Measurements from ENCODE around the gene OR4F15. TPM values are rescaled to one million over a fixed set of nuclear protein-coding genes. Genes with fewer than 3 reads are reported as not detected.
"Not testable (repeated sequence)": the region's sequence is repeated elsewhere in the genome, so short reads cannot be mapped to it uniquely, and the experiment has no call there.

Gene OR4F15
- total RNA-seq, 1 experiment from 2014 or later: 0.66 TPM

- H3K27me3 ChIP-seq (replicated peaks); H3K4me1 ChIP-seq (replicated peaks); DNase-seq (ENCODE audit: low read depth in 1 of 2, low spot score in 2 of 2); H3K36me3 ChIP-seq; H3K4me3 ChIP-seq; H3K27ac ChIP-seq; H3K9me3 ChIP-seq (replicated peaks): not testable (repeated sequence)
Measured at GRCh38 chr15:101788503-101789269, 23.3 kb upstream of the OR4F15 start.

GRCh38 chr15:101790748-101791147 lies 21.3 kb upstream of the OR4F15 start:
- not testable (repeated sequence) for H3K36me3 ChIP-seq; H3K4me3 ChIP-seq; DNase-seq (ENCODE audit: low read depth in 1 of 2, low spot score in 2 of 2); H3K27me3 ChIP-seq (replicated peaks); H3K9me3 ChIP-seq (replicated peaks); H3K27ac ChIP-seq
- peaks cover 17% of the 10 kb centered on the region for H3K4me1 ChIP-seq (replicated peaks)

- H3K27me3 ChIP-seq (replicated peaks); H3K9me3 ChIP-seq (replicated peaks); H3K36me3 ChIP-seq; DNase-seq (ENCODE audit: low read depth in 1 of 2, low spot score in 2 of 2); H3K4me3 ChIP-seq: not testable (repeated sequence)
- Histone ChIP-seq H3K4me1 (replicated peaks) (peaks cover 32% of the 10 kb centered on the region), H3K27ac (peak overlapping the region; percentile 73; the same call in 1 of the 2 replicates)
Measured at GRCh38 chr15:101793981-101794380, 18.0 kb upstream of the OR4F15 start.

GRCh38 chr15:101795455-101795854 lies 16.5 kb upstream of the OR4F15 start:
- Histone ChIP-seq H3K27me3 (replicated peaks) (no peaks in the 10 kb centered on the region), H3K9me3 (replicated peaks) (no peaks in the 10 kb centered on the region), H3K4me3 (no peak overlapping the region), H3K4me1 (replicated peaks) (peaks cover 37% of the 10 kb centered on the region), H3K27ac (peak overlapping the region; percentile 73), H3K36me3 (no peaks in the 10 kb centered on the region)
- peak in 1 of 2 experiments; percentile 56 for DNase-seq (ENCODE audit: low read depth in 1 of 2, low spot score in 2 of 2)

- Histone ChIP-seq H3K36me3 (no peaks in the 10 kb centered on the region), H3K9me3 (replicated peaks) (no peaks in the 10 kb centered on the region), H3K4me1 (replicated peaks) (peaks cover 55% of the 10 kb centered on the region), H3K27ac (no peak overlapping the region), H3K27me3 (replicated peaks) (no peaks in the 10 kb centered on the region), H3K4me3 (no peak overlapping the region)
- DNase-seq (ENCODE audit: low read depth in 1 of 2, low spot score in 2 of 2): no peak
Measured at GRCh38 chr15:101799665-101800064, 12.3 kb upstream of the OR4F15 start.

GRCh38 chr15:101801048-101801447 lies 11.0 kb upstream of the OR4F15 start:
- DNase-seq (ENCODE audit: low read depth in 1 of 2, low spot score in 2 of 2): no peak
- Histone ChIP-seq H3K36me3 (no peaks in the 10 kb centered on the region), H3K4me3 (no peak overlapping the region), H3K9me3 (replicated peaks) (no peaks in the 10 kb centered on the region), H3K27ac (no peak overlapping the region), H3K27me3 (replicated peaks) (no peaks in the 10 kb centered on the region), H3K4me1 (replicated peaks) (peaks cover 57% of the 10 kb centered on the region)

GRCh38 chr15:101803209-101803608 lies 8.8 kb upstream of the OR4F15 start, which contains the start of gene OR4F6:
OR4F6 (plus strand) TSS chr15:101803509; CDS start chr15:101805720, 2,211 bp downstream.
- Histone ChIP-seq H3K36me3 (no peaks in the 10 kb centered on the region), H3K9me3 (replicated peaks) (no peaks in the 10 kb centered on the region), H3K27me3 (replicated peaks) (no peaks in the 10 kb centered on the region), H3K27ac (peak within 1 kb of the TSS; percentile 97), H3K4me3 (no peak within 1 kb of the TSS), H3K4me1 (replicated peaks) (peaks cover 60% of the 10 kb centered on the region)
- no peak for DNase-seq (ENCODE audit: low read depth in 1 of 2, low spot score in 2 of 2)

- H3K27me3 ChIP-seq (replicated peaks): no peaks in the 10 kb centered on the region
- H3K9me3 ChIP-seq (replicated peaks): no peaks in the 10 kb centered on the region
- H3K27ac ChIP-seq: peak overlapping the region; percentile 97
- peak; percentile 65 to 79 for DNase-seq (ENCODE audit: low read depth in 1 of 2, low spot score in 2 of 2)
- H3K4me3 ChIP-seq: no peak overlapping the region
- peaks cover 64% of the 10 kb centered on the region for H3K4me1 ChIP-seq (replicated peaks)
- no peaks in the 10 kb centered on the region for H3K36me3 ChIP-seq
Measured at GRCh38 chr15:101803676-101804075, 8.3 kb upstream of the OR4F15 start.

GRCh38 chr15:101804375-101804774 lies 7.6 kb upstream of the OR4F15 start:
- no peaks in the 10 kb centered on the region for H3K27me3 ChIP-seq (replicated peaks)
- H3K27ac ChIP-seq: peak overlapping the region; percentile 97
- H3K9me3 ChIP-seq (replicated peaks): no peaks in the 10 kb centered on the region
- no peak for DNase-seq (ENCODE audit: low read depth in 1 of 2, low spot score in 2 of 2)
- no peaks in the 10 kb centered on the region for H3K36me3 ChIP-seq
- peaks cover 65% of the 10 kb centered on the region for H3K4me1 ChIP-seq (replicated peaks)
- H3K4me3 ChIP-seq: no peak overlapping the region

GRCh38 chr15:101804941-101805340 lies 7.1 kb upstream of the OR4F15 start:
- peak overlapping the region; percentile 97 for H3K27ac ChIP-seq
- no peaks in the 10 kb centered on the region for H3K27me3 ChIP-seq (replicated peaks)
- H3K4me1 ChIP-seq (replicated peaks): peaks cover 60% of the 10 kb centered on the region
- no peak for DNase-seq (ENCODE audit: low read depth in 1 of 2, low spot score in 2 of 2)
- no peaks in the 10 kb centered on the region for H3K9me3 ChIP-seq (replicated peaks)
- H3K36me3 ChIP-seq: no peaks in the 10 kb centered on the region
- H3K4me3 ChIP-seq: no peak overlapping the region

- Histone ChIP-seq H3K4me1 (replicated peaks) (peaks cover 58% of the 10 kb centered on the region), H3K27ac (peak overlapping the region; percentile 97; the same call in 1 of the 2 replicates), H3K36me3 (no peaks in the 10 kb centered on the region; the same call in 1 of the 2 replicates), H3K27me3 (replicated peaks) (no peaks in the 10 kb centered on the region), H3K4me3 (no peak overlapping the region), H3K9me3 (replicated peaks) (no peaks in the 10 kb centered on the region)
- DNase-seq (ENCODE audit: low read depth in 1 of 2, low spot score in 2 of 2): no peak
Measured at GRCh38 chr15:101805605-101806345, 6.2 kb upstream of the OR4F15 start.

- Histone ChIP-seq H3K27ac (peak overlapping the region; percentile 76), H3K36me3 (no peaks in the 10 kb centered on the region; the same call in 1 of the 2 replicates), H3K4me1 (replicated peaks) (peaks cover 51% of the 10 kb centered on the region), H3K4me3 (peak overlapping the region; percentile 10; the same call in 1 of the 2 replicates), H3K27me3 (replicated peaks) (no peaks in the 10 kb centered on the region), H3K9me3 (replicated peaks) (no peaks in the 10 kb centered on the region)
- peak; percentile 61 to 88 for DNase-seq (ENCODE audit: low read depth in 1 of 2, low spot score in 2 of 2)
Measured at GRCh38 chr15:101807345-101807945, 4.6 kb upstream of the OR4F15 start.

GRCh38 chr15:101808201-101808600 lies 3.8 kb upstream of the OR4F15 start:
- peak overlapping the region; percentile 10; the same call in 1 of the 2 replicates for H3K4me3 ChIP-seq
- peaks cover 49% of the 10 kb centered on the region for H3K4me1 ChIP-seq (replicated peaks)
- peak; percentile 48 to 54 for DNase-seq (ENCODE audit: low read depth in 1 of 2, low spot score in 2 of 2)
- no peaks in the 10 kb centered on the region; the same call in 1 of the 2 replicates for H3K36me3 ChIP-seq
- no peaks in the 10 kb centered on the region for H3K27me3 ChIP-seq (replicated peaks)
- peak overlapping the region; percentile 76 for H3K27ac ChIP-seq
- no peaks in the 10 kb centered on the region for H3K9me3 ChIP-seq (replicated peaks)
